SK-N-SH treated with all-trans-retinoic acid at 6 μM for 48 hours (cell line): Measurements from ENCODE around the gene SUPT4H1.

ENCODE experiments used
- ATAC-seq: fragments of 200-7000 bp; cut with Tn5 transposase; 3 replicates; pipeline ENCODE4 v1.9.1; 2020; ENCODE audit warnings: mild to moderate bottlenecking, moderate library complexity
- ARNTL ChIP-seq: fragments of 450-650 bp; formaldehyde crosslinking; IDR thresholded peaks from 2 replicates; pipeline ENCODE4 v1.5.0; 2020; ENCODE audit warnings: low read depth, mild to moderate bottlenecking, moderate library complexity, borderline replicate concordance
- BACH2 ChIP-seq: fragments of 250-450 bp; sonication (Bioruptor Pico); IDR thresholded peaks from 2 replicates; pipeline ENCODE4 v1.9.0; 2021; ENCODE audit warnings: mild to moderate bottlenecking, borderline replicate concordance
- CREB5 ChIP-seq: fragments of 250-450 bp; sonication (Bioruptor Pico); IDR thresholded peaks from 2 replicates; pipeline ENCODE4 v1.5.1; 2020; ENCODE audit warnings: low read depth, mild to moderate bottlenecking, moderate library complexity
- CSDC2 ChIP-seq: fragments of 250-450 bp; sonication (Bioruptor Pico); IDR thresholded peaks from 2 replicates; pipeline ENCODE4 v1.5.0; 2020; ENCODE audit warnings: mild to moderate bottlenecking, moderate library complexity
- CSRNP3 ChIP-seq: fragments of 250-450 bp; sonication (Bioruptor Pico); IDR thresholded peaks from 2 replicates; pipeline ENCODE4 v1.5.1; 2021; ENCODE audit warnings: mild to moderate bottlenecking, moderate library complexity
- ESRRG ChIP-seq: fragments of 250-450 bp; sonication (Bioruptor Pico); IDR thresholded peaks from 2 replicates; pipeline ENCODE4 v1.6.1; 2021; ENCODE audit warnings: mild to moderate bottlenecking
- GLIS3 ChIP-seq: fragments of 250-450 bp; sonication (Bioruptor Pico); IDR thresholded peaks from 2 replicates; pipeline ENCODE4 v1.5.0; 2020; ENCODE audit warnings: mild to moderate bottlenecking, moderate library complexity
- ISL1 ChIP-seq: fragments of 250-450 bp; sonication (Bioruptor Pico); IDR thresholded peaks from 2 replicates; pipeline ENCODE4 v2.1.2; 2022; ENCODE audit warnings: mild to moderate bottlenecking, moderate library complexity
- OSR1 ChIP-seq: fragments of 250-450 bp; sonication (Bioruptor Pico); IDR thresholded peaks from 2 replicates; pipeline ENCODE4 v1.8.0; 2022; ENCODE audit warnings: moderate library complexity, mild to moderate bottlenecking, inconsistent platforms
- PATZ1 ChIP-seq: fragments of 250-450 bp; sonication (Bioruptor Pico); IDR thresholded peaks from 2 replicates; pipeline ENCODE4 v1.8.0; 2020; ENCODE audit warnings: mild to moderate bottlenecking, moderate library complexity, borderline replicate concordance
- POU6F1 ChIP-seq: fragments of 250-450 bp; sonication (Bioruptor Pico); IDR thresholded peaks from 2 replicates; pipeline ENCODE4 v1.8.0; 2021; ENCODE audit warnings: low read depth, mild to moderate bottlenecking, moderate library complexity, borderline replicate concordance
- SNAI2 ChIP-seq: fragments of 250-450 bp; sonication (Bioruptor Pico); IDR thresholded peaks from 2 replicates; pipeline ENCODE4 v1.5.0; 2020; ENCODE audit warnings: mild to moderate bottlenecking, moderate library complexity
- TCF4 ChIP-seq: fragments of 250-450 bp; sonication (Bioruptor Pico); IDR thresholded peaks from 2 replicates; pipeline ENCODE4 v1.8.0; 2021; ENCODE audit warnings: mild to moderate bottlenecking, moderate library complexity, borderline replicate concordance
- TSHZ2 ChIP-seq: fragments of 250-450 bp; sonication (Bioruptor Pico); IDR thresholded peaks from 2 replicates; pipeline ENCODE4 v1.5.0; 2020; ENCODE audit warnings: mild to moderate bottlenecking, moderate library complexity
- ZC3H10 ChIP-seq: fragments of 250-450 bp; sonication (Bioruptor Pico); IDR thresholded peaks from 2 replicates; pipeline ENCODE4 v1.5.1; 2021; ENCODE audit warnings: mild to moderate bottlenecking, moderate library complexity
- ZFP3 ChIP-seq: fragments of 250-450 bp; sonication (Bioruptor Pico); IDR thresholded peaks from 2 replicates; pipeline ENCODE4 v1.5.0; 2020; ENCODE audit warnings: mild to moderate bottlenecking, moderate library complexity
- ZFP30 ChIP-seq: fragments of 450-650 bp; formaldehyde crosslinking; IDR thresholded peaks from 2 replicates; pipeline ENCODE4 v1.5.0; 2022; ENCODE audit warnings: mild to moderate bottlenecking, moderate library complexity
- ZNF565 ChIP-seq: fragments of 450-650 bp; formaldehyde crosslinking; conservative IDR thresholded peaks from 2 replicates; pipeline ENCODE4 v1.5.0; 2020; ENCODE audit warnings: low read depth, mild to moderate bottlenecking, moderate library complexity
- ZNF70 ChIP-seq: fragments of 450-650 bp; formaldehyde crosslinking; IDR thresholded peaks from 2 replicates; pipeline ENCODE4 v1.5.0; 2020; ENCODE audit warnings: mild to moderate bottlenecking, moderate library complexity
- ZNF8 ChIP-seq: fragments of 450-650 bp; formaldehyde crosslinking; IDR thresholded peaks from 2 replicates; pipeline ENCODE4 v1.5.0; 2020; ENCODE audit warnings: mild to moderate bottlenecking, moderate library complexity

Gene SUPT4H1

GRCh38 chr17:58357312-58358297 is 5.6 kb upstream of the SUPT4H1 start:
- no peak for ATAC-seq
- TF ChIP-seq ZC3H10 (CRISPR knock-in tag) (no peak), ESRRG (no peak), BACH2 (no peak), OSR1 (CRISPR knock-in tag) (no peak), ZFP3 (CRISPR knock-in tag) (no peak), ZNF565 (CRISPR knock-in tag) (no peak), GLIS3 (no peak), ARNTL (CRISPR knock-in tag) (no peak), CREB5 (no peak), ZNF8 (no peak), TSHZ2 (CRISPR knock-in tag) (no peak), PATZ1 (no peak), ZFP30 (CRISPR knock-in tag) (no peak), TCF4 (CRISPR knock-in tag) (no peak), ISL1 (CRISPR knock-in tag) (no peak), ZNF70 (CRISPR knock-in tag) (no peak), CSRNP3 (CRISPR knock-in tag) (no peak), SNAI2 (no peak), CSDC2 (CRISPR knock-in tag) (no peak)

- no peak for ATAC-seq
- TF ChIP-seq ZC3H10 (CRISPR knock-in tag): no peak
- no peak for TF ChIP-seq BACH2
- no peak for TF ChIP-seq ZFP30 (CRISPR knock-in tag)
- no peak for TF ChIP-seq ESRRG
- no peak for TF ChIP-seq OSR1 (CRISPR knock-in tag)
- TF ChIP-seq GLIS3: no peak
- TF ChIP-seq CSDC2 (CRISPR knock-in tag): no peak
- TF ChIP-seq ZFP3 (CRISPR knock-in tag): no peak
- TF ChIP-seq POU6F1 (CRISPR knock-in tag): no peak
- TF ChIP-seq ISL1 (CRISPR knock-in tag): no peak
- no peak for TF ChIP-seq CREB5
- TF ChIP-seq ZNF8: no peak
- no peak for TF ChIP-seq TSHZ2 (CRISPR knock-in tag)
- no peak for TF ChIP-seq ARNTL (CRISPR knock-in tag)
- TF ChIP-seq TCF4 (CRISPR knock-in tag): no peak
- TF ChIP-seq PATZ1: no peak
These were observed 4.2 kb upstream of the SUPT4H1 start for GRCh38 chr17:58356231-58356630.
